Osteoblast (primary cell): ENCODE measurements around the gene DBNL. TPM values are rescaled to one million over a fixed set of nuclear protein-coding genes. Genes with fewer than 3 reads are reported as not detected.
"Not testable (repeated sequence)": the region's sequence is repeated elsewhere in the genome, so short reads cannot be mapped to it uniquely, and the experiment has no call there.

Experiments used
- DNase-seq: peaks from one replicate; pipeline ENCODE4 v3.0.0; 2011; ENCODE audit warnings: low spot score, mixed read lengths; ENCODE audit not compliant: insufficient read length; ENCODE audit errors: missing footprints
- H2AFZ ChIP-seq: 2 replicates; pipeline ENCODE4 v1.6.0; 2011; ENCODE audit warnings: mild to moderate bottlenecking, low read length
- H3K27ac ChIP-seq: 2 replicates; pipeline ENCODE4 v1.5.1; 2011; ENCODE audit warnings: mild to moderate bottlenecking, low read depth, low read length, moderate library complexity
- H3K27me3 ChIP-seq: 2 replicates; pipeline ENCODE4 v1.6.0; 2012; ENCODE audit warnings: mild to moderate bottlenecking, control low read depth, inconsistent platforms, low read length, moderate library complexity; ENCODE audit not compliant: insufficient read depth
- H3K36me3 ChIP-seq: 2 replicates; pipeline ENCODE4 v1.5.1; 2011; ENCODE audit warnings: mild to moderate bottlenecking, low read length, control low read depth, moderate library complexity; ENCODE audit not compliant: insufficient read depth
- H3K4me1 ChIP-seq: 2 replicates; pipeline ENCODE4 v1.5.1; 2011; ENCODE audit warnings: mild to moderate bottlenecking, low read length, control low read depth, moderate library complexity; ENCODE audit not compliant: insufficient read depth
- H3K4me2 ChIP-seq: 2 replicates; pipeline ENCODE4 v1.6.0; 2011; ENCODE audit warnings: mild to moderate bottlenecking, low read length; ENCODE audit not compliant: insufficient read depth
- H3K4me3 ChIP-seq: fragments of 200-600 bp; sonication (generic); 3 replicates; pipeline ENCODE4 v1.5.1; 2012; ENCODE audit warnings: mild to moderate bottlenecking, low read length, inconsistent platforms; ENCODE audit not compliant: insufficient read depth
- H3K79me2 ChIP-seq: 2 replicates; pipeline ENCODE4 v1.6.0; 2012; ENCODE audit warnings: mild to moderate bottlenecking, low read length, control low read depth, inconsistent platforms; ENCODE audit not compliant: insufficient read depth
- H3K9me3 ChIP-seq: 2 replicates; pipeline ENCODE4 v1.5.1; 2011; ENCODE audit warnings: low read depth, low read length, control low read depth
- H4K20me1 ChIP-seq: 2 replicates; pipeline ENCODE4 v1.6.0; 2012; ENCODE audit warnings: mild to moderate bottlenecking, low read length, control low read depth; ENCODE audit not compliant: insufficient read depth
- CTCF ChIP-seq: IDR thresholded peaks from 2 replicates; pipeline ENCODE4 v1.5.1; 2011; ENCODE audit warnings: mild to moderate bottlenecking, low read depth, low read length, moderate library complexity; ENCODE audit errors: extremely low read depth
- total RNA-seq: library from RNA; depleted of rRNA; stranded (reverse); fragments of >200 nt; gene quantifications from 2 replicates; pipeline ENCODE4 v1.2.3, GENCODE V29; 2012

The DBNL gene
- 97.5 and 105 TPM in 2 replicates for total RNA-seq

- TF ChIP-seq CTCF, result no peak
- Histone ChIP-seq H3K36me3 (peaks cover 7% of the 10 kb centered on the region), H3K27me3 (no peaks in the 10 kb centered on the region), H3K4me1 (peaks cover 16% of the 10 kb centered on the region), H4K20me1 (peaks cover 31% of the 10 kb centered on the region), H3K4me3 (peak within 1 kb of the TSS; percentile 99), H3K79me2 (peaks cover 56% of the 10 kb centered on the region), H3K9me3 (no peaks in the 10 kb centered on the region), H3K27ac (peak within 1 kb of the TSS; percentile 42), H2AFZ (peak within 1 kb of the TSS; percentile 98), H3K4me2 (peak within 1 kb of the TSS; percentile 100)
- peak; percentile 99 for DNase-seq
These were observed at the start of gene DBNL for GRCh38 chr7:44044315-44045225. TSS of gene DBNL (plus strand) at chr7:44044702. CDS start at chr7:44044738, 36 bp downstream.

GRCh38 chr7:43997532-43997931 is 47.0 kb upstream of the DBNL start, which contains the start of gene SPDYE1:
TSS of gene SPDYE1 (plus strand) at chr7:43997897. CDS start at chr7:43999950, 2,053 bp downstream.
- H3K27ac ChIP-seq, H4K20me1 ChIP-seq, H3K4me3 ChIP-seq, H3K4me1 ChIP-seq, H3K27me3 ChIP-seq, H3K4me2 ChIP-seq, H2AFZ ChIP-seq, H3K79me2 ChIP-seq, DNase-seq, H3K36me3 ChIP-seq, H3K9me3 ChIP-seq: not testable (repeated sequence)

GRCh38 chr7:44012081-44012480 is 32.4 kb upstream of the DBNL start:
- H3K4me3 ChIP-seq, H3K4me1 ChIP-seq, H3K27ac ChIP-seq, H4K20me1 ChIP-seq, H3K4me2 ChIP-seq, H2AFZ ChIP-seq, H3K9me3 ChIP-seq, H3K36me3 ChIP-seq, H3K79me2 ChIP-seq, H3K27me3 ChIP-seq, DNase-seq: not testable (repeated sequence)

- not testable (repeated sequence) for H3K4me2 ChIP-seq, H3K4me3 ChIP-seq, H3K36me3 ChIP-seq, H3K4me1 ChIP-seq, H4K20me1 ChIP-seq, DNase-seq, H3K9me3 ChIP-seq, H2AFZ ChIP-seq, H3K27ac ChIP-seq, H3K27me3 ChIP-seq
- peaks cover 10% of the 10 kb centered on the region for H3K79me2 ChIP-seq
These were observed 29.4 kb upstream of the DBNL start for GRCh38 chr7:44015090-44015489.

- Histone ChIP-seq H3K27ac (peak overlapping the region; percentile 68), H3K4me2 (peak overlapping the region; percentile 68), H2AFZ (peak overlapping the region; percentile 85), H3K4me3 (peak overlapping the region; percentile 81), H3K79me2 (peaks cover 10% of the 10 kb centered on the region)
- not testable (repeated sequence) for H4K20me1 ChIP-seq, H3K36me3 ChIP-seq, H3K9me3 ChIP-seq, H3K4me1 ChIP-seq, H3K27me3 ChIP-seq
- peak; percentile 56 for TF ChIP-seq CTCF
- DNase-seq, result peak; percentile 99
These were observed 25.4 kb upstream of the DBNL start for GRCh38 chr7:44018857-44019807.

GRCh38 chr7:44019825-44020224 is 24.7 kb upstream of the DBNL start:
- H3K36me3 ChIP-seq, H3K27me3 ChIP-seq, H3K4me2 ChIP-seq, H3K27ac ChIP-seq, H2AFZ ChIP-seq, H3K4me3 ChIP-seq, H4K20me1 ChIP-seq, H3K4me1 ChIP-seq, DNase-seq, H3K9me3 ChIP-seq: not testable (repeated sequence)
- H3K79me2 ChIP-seq, result peaks cover 10% of the 10 kb centered on the region

GRCh38 chr7:44022069-44022468 is 22.4 kb upstream of the DBNL start:
- H3K9me3 ChIP-seq, H3K4me2 ChIP-seq, H3K27ac ChIP-seq, H3K27me3 ChIP-seq, H3K4me3 ChIP-seq, H3K36me3 ChIP-seq, DNase-seq, H2AFZ ChIP-seq, H3K4me1 ChIP-seq, H4K20me1 ChIP-seq: not testable (repeated sequence)
- H3K79me2 ChIP-seq, result peaks cover 10% of the 10 kb centered on the region
